ENCODE measurements around the gene BAIAP3.
A peak's percentile ranks its signal among the peaks of the same experiment; 100 is the strongest.

BAIAP3 gene

DNA sequence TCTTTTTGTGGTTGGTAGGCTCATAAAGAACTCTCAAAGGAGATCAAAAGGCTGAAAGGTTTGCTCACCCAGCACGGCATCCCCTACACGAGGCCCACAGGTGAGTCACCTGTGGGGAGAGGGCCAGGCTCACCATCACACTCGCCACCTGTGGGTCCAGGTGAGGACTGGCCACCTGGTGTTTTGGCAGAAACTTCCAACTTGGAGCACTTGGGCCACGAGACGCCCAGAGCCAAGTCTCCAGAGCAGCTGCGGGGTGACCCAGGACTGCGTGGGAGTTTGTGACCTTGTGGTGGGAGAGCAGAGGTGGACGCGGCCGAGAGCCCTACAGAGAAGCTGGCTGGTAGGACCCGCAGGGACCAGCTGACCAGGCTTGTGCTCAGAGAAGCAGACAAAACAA, 29.4 kb downstream of the BAIAP3 start:
- no peak for DNase-seq (ENCODE audit: low read depth in 1 of 2, low spot score in 1 of 2)
- TF ChIP-seq POLR2AphosphoS5 (IDR thresholded peaks at IDR 0.05; ENCODE audit: low read depth) (no peak), GABPA (IDR thresholded peaks at IDR 0.05; ENCODE audit: low read depth) (no peak), SPI1 (IDR thresholded peaks at IDR 0.05; ENCODE audit: borderline replicate concordance, low read depth) (no peak)
- TF ChIP-seq, protein P1, sequence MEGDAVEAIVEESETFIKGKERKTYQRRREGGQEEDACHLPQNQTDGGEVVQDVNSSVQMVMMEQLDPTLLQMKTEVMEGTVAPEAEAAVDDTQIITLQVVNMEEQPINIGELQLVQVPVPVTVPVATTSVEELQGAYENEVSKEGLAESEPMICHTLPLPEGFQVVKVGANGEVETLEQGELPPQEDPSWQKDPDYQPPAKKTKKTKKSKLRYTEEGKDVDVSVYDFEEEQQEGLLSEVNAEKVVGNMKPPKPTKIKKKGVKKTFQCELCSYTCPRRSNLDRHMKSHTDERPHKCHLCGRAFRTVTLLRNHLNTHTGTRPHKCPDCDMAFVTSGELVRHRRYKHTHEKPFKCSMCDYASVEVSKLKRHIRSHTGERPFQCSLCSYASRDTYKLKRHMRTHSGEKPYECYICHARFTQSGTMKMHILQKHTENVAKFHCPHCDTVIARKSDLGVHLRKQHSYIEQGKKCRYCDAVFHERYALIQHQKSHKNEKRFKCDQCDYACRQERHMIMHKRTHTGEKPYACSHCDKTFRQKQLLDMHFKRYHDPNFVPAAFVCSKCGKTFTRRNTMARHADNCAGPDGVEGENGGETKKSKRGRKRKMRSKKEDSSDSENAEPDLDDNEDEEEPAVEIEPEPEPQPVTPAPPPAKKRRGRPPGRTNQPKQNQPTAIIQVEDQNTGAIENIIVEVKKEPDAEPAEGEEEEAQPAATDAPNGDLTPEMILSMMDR (IDR thresholded peaks at IDR 0.05; ENCODE audit: insufficient read depth, low read length) = no peak
- TF ChIP-seq, protein P2, sequence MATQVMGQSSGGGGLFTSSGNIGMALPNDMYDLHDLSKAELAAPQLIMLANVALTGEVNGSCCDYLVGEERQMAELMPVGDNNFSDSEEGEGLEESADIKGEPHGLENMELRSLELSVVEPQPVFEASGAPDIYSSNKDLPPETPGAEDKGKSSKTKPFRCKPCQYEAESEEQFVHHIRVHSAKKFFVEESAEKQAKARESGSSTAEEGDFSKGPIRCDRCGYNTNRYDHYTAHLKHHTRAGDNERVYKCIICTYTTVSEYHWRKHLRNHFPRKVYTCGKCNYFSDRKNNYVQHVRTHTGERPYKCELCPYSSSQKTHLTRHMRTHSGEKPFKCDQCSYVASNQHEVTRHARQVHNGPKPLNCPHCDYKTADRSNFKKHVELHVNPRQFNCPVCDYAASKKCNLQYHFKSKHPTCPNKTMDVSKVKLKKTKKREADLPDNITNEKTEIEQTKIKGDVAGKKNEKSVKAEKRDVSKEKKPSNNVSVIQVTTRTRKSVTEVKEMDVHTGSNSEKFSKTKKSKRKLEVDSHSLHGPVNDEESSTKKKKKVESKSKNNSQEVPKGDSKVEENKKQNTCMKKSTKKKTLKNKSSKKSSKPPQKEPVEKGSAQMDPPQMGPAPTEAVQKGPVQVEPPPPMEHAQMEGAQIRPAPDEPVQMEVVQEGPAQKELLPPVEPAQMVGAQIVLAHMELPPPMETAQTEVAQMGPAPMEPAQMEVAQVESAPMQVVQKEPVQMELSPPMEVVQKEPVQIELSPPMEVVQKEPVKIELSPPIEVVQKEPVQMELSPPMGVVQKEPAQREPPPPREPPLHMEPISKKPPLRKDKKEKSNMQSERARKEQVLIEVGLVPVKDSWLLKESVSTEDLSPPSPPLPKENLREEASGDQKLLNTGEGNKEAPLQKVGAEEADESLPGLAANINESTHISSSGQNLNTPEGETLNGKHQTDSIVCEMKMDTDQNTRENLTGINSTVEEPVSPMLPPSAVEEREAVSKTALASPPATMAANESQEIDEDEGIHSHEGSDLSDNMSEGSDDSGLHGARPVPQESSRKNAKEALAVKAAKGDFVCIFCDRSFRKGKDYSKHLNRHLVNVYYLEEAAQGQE (IDR thresholded peaks at IDR 0.05; ENCODE audit: insufficient replicate concordance, low read depth) = no peak
- Histone ChIP-seq H3K27ac (replicated peaks) (no peak overlapping the region), H3K4me3 (replicated peaks; ENCODE audit: insufficient read depth, low read length) (no peak overlapping the region), H3K27me3 (ENCODE audit: insufficient read depth, poor library complexity, severe bottlenecking) (no peaks in the 10 kb centered on the region)

DNA sequence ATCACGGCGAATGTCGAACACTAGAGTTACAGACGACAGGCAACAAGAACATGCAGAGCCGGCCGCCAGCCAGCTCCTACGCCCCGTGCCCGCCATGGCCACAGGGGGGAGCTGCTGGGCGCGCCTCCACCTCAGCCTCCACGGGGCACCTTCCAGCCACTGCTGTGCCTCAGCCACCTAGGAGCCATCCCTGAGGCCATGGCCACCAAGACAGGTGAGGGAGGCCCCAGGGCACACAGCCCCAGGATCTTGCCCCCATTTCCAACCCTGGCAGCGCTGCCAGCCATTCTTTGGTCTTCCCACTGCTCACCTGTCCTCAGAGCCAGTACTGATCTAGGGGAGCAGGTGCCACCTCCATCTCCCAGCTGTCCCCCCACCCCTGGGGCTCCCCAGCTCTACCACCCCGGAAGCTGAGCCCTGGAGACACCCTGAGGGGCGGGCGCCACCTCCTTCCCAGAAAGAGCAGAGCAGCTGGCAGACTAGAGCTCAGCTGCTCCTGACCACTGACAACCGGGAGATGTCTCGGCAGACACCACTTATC, 30.1 kb downstream of the BAIAP3 start:
- Histone ChIP-seq H3K4me3 (replicated peaks; ENCODE audit: insufficient read depth, low read length) (no peak overlapping the region), H3K27me3 (ENCODE audit: insufficient read depth, poor library complexity, severe bottlenecking) (no peaks in the 10 kb centered on the region), H3K27ac (replicated peaks) (no peak overlapping the region)
- peak in 1 of 2 experiments; percentile 61 for DNase-seq (ENCODE audit: low read depth in 1 of 2, low spot score in 1 of 2)
- TF ChIP-seq, protein P1 (IDR thresholded peaks at IDR 0.05; ENCODE audit: insufficient read depth, low read length) = peak; percentile 88
- TF ChIP-seq SPI1 (IDR thresholded peaks at IDR 0.05; ENCODE audit: borderline replicate concordance, low read depth) = no peak

DNA sequence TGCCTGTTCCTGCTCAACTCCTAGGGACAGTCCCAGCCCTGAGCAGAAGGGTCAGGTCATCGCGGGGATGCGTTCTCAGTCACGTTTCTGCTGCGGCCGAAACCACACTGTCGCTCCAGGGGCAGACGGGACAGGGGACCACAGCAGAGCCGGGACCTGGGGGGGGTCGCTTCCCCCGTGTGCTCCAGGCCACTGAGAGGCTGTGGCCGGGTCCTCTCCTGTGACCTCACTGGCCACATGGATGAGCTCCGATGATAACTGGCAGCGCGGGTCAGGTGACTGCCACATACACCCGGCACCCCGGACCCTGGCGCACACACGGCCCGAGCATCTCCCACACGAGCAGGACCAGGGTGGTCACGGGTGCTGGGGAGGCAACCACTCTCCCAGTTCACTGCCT, 31.1 kb downstream of the BAIAP3 start:
- no peaks in the 10 kb centered on the region for H3K27me3 ChIP-seq (ENCODE audit: insufficient read depth, poor library complexity, severe bottlenecking)
- H3K27ac ChIP-seq (replicated peaks) = no peak overlapping the region
- H3K4me3 ChIP-seq (replicated peaks; ENCODE audit: insufficient read depth, low read length) = no peak overlapping the region
- TF ChIP-seq GABPA (IDR thresholded peaks at IDR 0.05; ENCODE audit: low read depth) = no peak
- no peak for TF ChIP-seq SPI1 (IDR thresholded peaks at IDR 0.05; ENCODE audit: borderline replicate concordance, low read depth)
- TF ChIP-seq POLR2AphosphoS5 (IDR thresholded peaks at IDR 0.05; ENCODE audit: low read depth) = no peak
- TF ChIP-seq, protein P2 (IDR thresholded peaks at IDR 0.05; ENCODE audit: insufficient replicate concordance, low read depth) = no peak
- TF ChIP-seq, protein P1 (IDR thresholded peaks at IDR 0.05; ENCODE audit: insufficient read depth, low read length) = no peak
- no peak for DNase-seq (ENCODE audit: low read depth in 1 of 2, low spot score in 1 of 2)

Data from HL-60 (cell line).